Parathyroid adenoma (tissue), 2 donors: ENCODE results near the gene FKBP5.
"Not testable (repeated sequence)": the region's sequence is repeated elsewhere in the genome, so short reads cannot be mapped to it uniquely, and the experiment has no call there.

Source experiments
- H2AFZ ChIP-seq: fragments of 300-600 bp; sonication (generic); one replicate; pipeline ENCODE4 v1.7.0; 2017; ENCODE audit warnings: antibody characterized with exemption, mild to moderate bottlenecking
- H3K27ac ChIP-seq: fragments of 300-600 bp; sonication (generic); one replicate; pipeline ENCODE4 v1.7.0; 2017
- H3K27me3 ChIP-seq: fragments of 300-600 bp; sonication (generic); one replicate; pipeline ENCODE4 v1.7.0; 2017; ENCODE audit warnings: low read length; ENCODE audit not compliant: control insufficient read depth, insufficient read depth
- H3K36me3 ChIP-seq: fragments of 300-600 bp; sonication (generic); one replicate; pipeline ENCODE4 v1.7.0; 2017; ENCODE audit warnings: low read length; ENCODE audit not compliant: control insufficient read depth, insufficient read depth
- H3K4me1 ChIP-seq: fragments of 300-600 bp; sonication (generic); one replicate; pipeline ENCODE4 v1.7.0; 2017; ENCODE audit warnings: control low read depth
- H3K4me2 ChIP-seq: fragments of 300-600 bp; sonication (generic); one replicate; pipeline ENCODE4 v1.7.0; 2017; ENCODE audit warnings: low read length
- H3K4me3 ChIP-seq: fragments of 300-600 bp; sonication (generic); one replicate; pipeline ENCODE4 v1.7.0; 2017; ENCODE audit warnings: low read depth, low read length
- H3K79me2 ChIP-seq: fragments of 300-600 bp; sonication (generic); one replicate; pipeline ENCODE4 v1.7.0; 2017; ENCODE audit warnings: control low read depth
- H3K9ac ChIP-seq: fragments of 300-600 bp; sonication (generic); one replicate; pipeline ENCODE4 v1.7.0; 2017; ENCODE audit warnings: mild to moderate bottlenecking
- H3K9me3 ChIP-seq: fragments of 300-600 bp; sonication (generic); one replicate; pipeline ENCODE4 v1.7.0; 2017; ENCODE audit warnings: low read length; ENCODE audit not compliant: control insufficient read depth
- TF ChIP-seq, protein P1 (sequence below): fragments of 300-600 bp; sonication (generic); IDR thresholded peaks from one replicate; pipeline ENCODE4 v1.7.0; 2017; ENCODE audit warnings: antibody characterized with exemption, mild to moderate bottlenecking
- donor health status: primary hyperparathyroidism.

The FKBP5 gene

DNA sequence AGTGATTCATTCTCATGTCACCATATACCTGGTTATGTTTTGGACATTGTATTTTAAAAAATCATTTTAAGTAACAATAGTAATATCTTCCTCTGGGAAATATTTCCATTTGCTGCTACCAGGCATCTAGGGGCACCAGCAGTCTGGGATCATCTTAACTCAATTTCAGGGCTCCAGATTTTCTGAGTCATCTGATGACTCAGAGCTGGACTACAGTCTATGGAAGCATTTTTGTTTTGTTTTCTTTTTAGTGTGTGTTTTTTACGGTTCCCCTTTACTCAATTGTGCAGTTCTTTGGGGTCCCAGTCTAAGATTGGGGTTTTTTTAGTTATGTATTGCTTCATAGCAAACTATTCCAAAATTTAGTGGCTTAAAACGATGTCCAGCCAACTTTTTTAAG is 5.7 kb upstream of the FKBP5 start:
- H3K4me3 ChIP-seq = no peak overlapping the region
- H2AFZ ChIP-seq = no peak overlapping the region
- H3K9ac ChIP-seq = no peak overlapping the region
- no peaks in the 10 kb centered on the region for H3K79me2 ChIP-seq
- no peak overlapping the region for H3K27ac ChIP-seq
- TF ChIP-seq, protein P1, sequence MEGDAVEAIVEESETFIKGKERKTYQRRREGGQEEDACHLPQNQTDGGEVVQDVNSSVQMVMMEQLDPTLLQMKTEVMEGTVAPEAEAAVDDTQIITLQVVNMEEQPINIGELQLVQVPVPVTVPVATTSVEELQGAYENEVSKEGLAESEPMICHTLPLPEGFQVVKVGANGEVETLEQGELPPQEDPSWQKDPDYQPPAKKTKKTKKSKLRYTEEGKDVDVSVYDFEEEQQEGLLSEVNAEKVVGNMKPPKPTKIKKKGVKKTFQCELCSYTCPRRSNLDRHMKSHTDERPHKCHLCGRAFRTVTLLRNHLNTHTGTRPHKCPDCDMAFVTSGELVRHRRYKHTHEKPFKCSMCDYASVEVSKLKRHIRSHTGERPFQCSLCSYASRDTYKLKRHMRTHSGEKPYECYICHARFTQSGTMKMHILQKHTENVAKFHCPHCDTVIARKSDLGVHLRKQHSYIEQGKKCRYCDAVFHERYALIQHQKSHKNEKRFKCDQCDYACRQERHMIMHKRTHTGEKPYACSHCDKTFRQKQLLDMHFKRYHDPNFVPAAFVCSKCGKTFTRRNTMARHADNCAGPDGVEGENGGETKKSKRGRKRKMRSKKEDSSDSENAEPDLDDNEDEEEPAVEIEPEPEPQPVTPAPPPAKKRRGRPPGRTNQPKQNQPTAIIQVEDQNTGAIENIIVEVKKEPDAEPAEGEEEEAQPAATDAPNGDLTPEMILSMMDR = no peak
- no peaks in the 10 kb centered on the region for H3K9me3 ChIP-seq
- no peaks in the 10 kb centered on the region for H3K36me3 ChIP-seq
- no peak overlapping the region for H3K4me2 ChIP-seq
- H3K4me1 ChIP-seq = no peaks in the 10 kb centered on the region
- H3K27me3 ChIP-seq = no peaks in the 10 kb centered on the region

DNA sequence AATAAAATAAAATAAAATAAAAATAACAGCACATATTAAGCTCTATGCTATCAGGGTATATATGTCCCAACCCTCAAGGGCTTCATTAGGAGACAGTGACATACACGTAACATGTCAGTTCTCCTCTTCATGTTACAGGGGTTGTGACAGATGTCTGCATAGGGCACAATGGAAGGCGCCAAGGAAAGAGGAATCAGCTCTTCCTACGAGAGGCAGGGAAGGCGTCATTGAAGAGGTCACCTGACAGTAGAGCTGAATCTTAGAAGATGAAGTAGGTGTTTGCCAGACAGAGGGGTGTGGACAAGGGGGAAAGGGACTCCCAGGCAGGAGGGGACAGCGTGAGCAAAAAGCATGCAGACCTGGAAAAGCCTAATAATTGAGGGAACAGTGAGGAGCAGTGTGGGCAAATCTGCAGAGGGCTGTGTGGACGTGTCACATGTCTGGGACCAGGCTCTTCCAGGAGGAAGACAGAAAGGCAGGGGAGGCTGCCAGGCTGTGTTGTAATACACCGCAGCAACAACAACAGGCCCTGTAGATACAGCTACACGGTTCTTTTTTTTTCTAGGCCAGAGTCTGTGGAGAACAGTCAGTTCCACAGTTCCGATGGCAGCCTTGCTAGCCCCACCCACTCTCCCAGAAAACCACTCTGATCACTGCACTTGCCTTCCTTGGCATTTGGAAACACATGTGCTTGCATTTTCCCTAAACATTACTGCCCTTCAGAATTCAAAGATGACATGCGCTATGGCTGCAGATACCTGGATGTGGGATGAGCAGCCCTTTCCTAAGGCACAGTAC is 2.5 kb upstream of the FKBP5 start:
- TF ChIP-seq, protein P1 = no peak
- peak overlapping the region; percentile 73 for H2AFZ ChIP-seq
- H3K27ac ChIP-seq = peak overlapping the region; percentile 40
- H3K4me3 ChIP-seq = no peak overlapping the region
- no peak overlapping the region for H3K4me2 ChIP-seq
- H3K9ac ChIP-seq = no peak overlapping the region
- no peaks in the 10 kb centered on the region for H3K79me2 ChIP-seq
- H3K4me1 ChIP-seq = peaks cover 2% of the 10 kb centered on the region
- H3K36me3 ChIP-seq = no peaks in the 10 kb centered on the region
- H3K9me3 ChIP-seq = no peaks in the 10 kb centered on the region
- no peaks in the 10 kb centered on the region for H3K27me3 ChIP-seq

DNA sequence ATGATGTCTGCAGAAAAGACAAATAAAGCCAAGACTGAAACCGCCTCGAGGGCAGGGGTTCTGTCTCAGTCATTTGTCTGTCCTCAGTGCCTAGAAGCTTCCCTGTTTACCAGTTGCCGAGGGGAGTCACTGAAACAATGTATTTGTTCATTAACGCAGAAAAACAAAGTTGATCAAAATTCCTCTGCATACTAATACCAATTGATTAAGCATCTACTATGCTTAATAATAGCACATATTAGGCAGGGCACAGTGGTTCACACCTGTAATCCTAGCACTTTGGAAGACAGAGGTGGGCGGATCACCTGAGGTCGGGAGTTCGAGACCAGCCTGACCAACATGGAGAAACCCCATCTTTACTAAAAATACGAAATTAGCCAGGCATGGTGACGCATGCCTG is 1.8 kb upstream of the FKBP5 start:
- no peak overlapping the region for H3K27ac ChIP-seq
- H3K27me3 ChIP-seq = no peaks in the 10 kb centered on the region
- H3K79me2 ChIP-seq = peaks cover 2% of the 10 kb centered on the region
- no peak overlapping the region for H3K4me3 ChIP-seq
- no peaks in the 10 kb centered on the region for H3K36me3 ChIP-seq
- H3K9me3 ChIP-seq = no peaks in the 10 kb centered on the region
- no peak overlapping the region for H3K4me2 ChIP-seq
- TF ChIP-seq, protein P1 = no peak
- H3K9ac ChIP-seq = no peak overlapping the region
- peaks cover 2% of the 10 kb centered on the region for H3K4me1 ChIP-seq
- no peak overlapping the region for H2AFZ ChIP-seq

DNA sequence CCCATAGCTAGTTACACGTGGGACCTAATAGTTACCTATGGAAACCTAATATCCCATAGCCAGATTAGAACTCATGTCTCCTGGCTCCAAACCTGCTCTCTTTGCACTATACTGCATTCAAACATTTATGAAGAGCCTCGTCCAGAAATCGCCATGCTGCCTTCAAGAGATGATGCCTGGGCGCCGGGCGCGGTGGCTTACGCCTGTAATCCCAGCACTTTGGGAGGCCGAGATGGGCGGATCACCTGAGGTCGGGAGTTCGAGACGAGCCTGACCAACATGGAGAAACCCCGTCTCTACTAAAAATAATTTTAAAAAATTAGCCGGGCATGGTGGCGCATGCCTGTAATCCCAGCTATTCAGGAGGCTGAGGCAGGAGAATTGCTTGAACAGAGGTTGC is 1.3 kb upstream of the FKBP5 start:
- H3K27me3 ChIP-seq, H3K9ac ChIP-seq, H3K36me3 ChIP-seq, H3K4me2 ChIP-seq, H2AFZ ChIP-seq, H3K4me3 ChIP-seq, H3K79me2 ChIP-seq, H3K9me3 ChIP-seq, H3K4me1 ChIP-seq: not testable (repeated sequence)
- H3K27ac ChIP-seq = peak overlapping the region; percentile 68

DNA sequence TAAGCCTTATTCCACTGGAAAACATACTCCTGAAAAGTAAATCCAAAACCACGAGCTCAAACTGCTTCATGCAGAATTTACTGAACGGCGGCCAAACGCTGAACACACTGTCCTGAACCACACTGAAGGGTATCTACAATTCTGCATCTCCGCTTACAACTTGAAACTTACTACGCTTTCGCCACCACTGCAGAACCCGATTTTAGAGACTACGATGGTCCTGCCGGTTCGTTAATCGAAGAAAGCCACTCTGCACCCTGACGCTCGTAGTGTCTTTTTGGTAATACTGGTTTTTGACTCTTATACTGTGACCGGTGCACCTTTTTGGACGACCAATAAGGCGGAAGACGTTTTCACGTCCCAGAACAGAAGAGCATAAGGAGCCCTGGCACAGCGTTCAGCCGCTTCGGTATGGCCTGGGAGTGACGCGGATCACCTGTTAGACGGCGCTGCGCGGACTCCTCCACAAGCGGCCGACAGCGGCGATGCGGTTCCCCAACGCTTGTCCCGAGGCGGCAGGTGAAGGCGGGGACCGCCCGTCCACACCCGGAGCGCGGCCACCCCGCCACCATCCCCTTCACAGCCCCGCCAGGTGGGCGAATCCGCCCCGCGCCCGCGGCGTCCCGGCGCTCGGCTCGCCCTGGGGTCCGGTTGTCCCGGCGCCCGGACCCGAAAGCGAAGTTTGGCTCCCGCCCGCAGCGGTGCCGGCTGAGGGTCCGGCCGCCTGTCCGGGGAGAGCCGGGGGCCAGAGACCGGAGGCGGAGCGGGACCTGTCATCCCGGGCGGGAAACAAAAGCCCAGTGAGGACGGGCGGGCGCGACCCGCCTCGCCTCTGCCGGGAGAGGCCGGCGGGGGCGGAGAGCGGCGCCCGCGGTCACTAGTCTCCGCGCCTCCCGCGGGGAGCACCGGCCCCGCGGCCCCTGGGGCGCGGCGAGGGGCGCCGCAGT is 784 bp downstream of the FKBP5 start:
- Histone ChIP-seq H3K36me3 (no peaks in the 10 kb centered on the region), H3K4me1 (peaks cover 2% of the 10 kb centered on the region), H3K79me2 (peaks cover 11% of the 10 kb centered on the region), H3K9me3 (no peaks in the 10 kb centered on the region), H2AFZ (peak overlapping the region; percentile 79), H3K9ac (peak overlapping the region; percentile 55), H3K27ac (peak overlapping the region; percentile 75), H3K27me3 (no peaks in the 10 kb centered on the region), H3K4me3 (peak overlapping the region; percentile 77), H3K4me2 (peak overlapping the region; percentile 71)
- TF ChIP-seq, protein P1 = no peak
